Measurements from ENCODE around the gene PTPN20. TPM values are rescaled to one million over a fixed set of nuclear protein-coding genes. Genes with fewer than 3 reads are reported as not detected.

Gene PTPN20
- total and polyA plus RNA-seq, 11 donors, result 4.0 to 18.1 (median 13.3) TPM

- TF ChIP-seq POLR2A (IDR thresholded peaks at IDR 0.05), result no peak
- TF ChIP-seq, protein P1, sequence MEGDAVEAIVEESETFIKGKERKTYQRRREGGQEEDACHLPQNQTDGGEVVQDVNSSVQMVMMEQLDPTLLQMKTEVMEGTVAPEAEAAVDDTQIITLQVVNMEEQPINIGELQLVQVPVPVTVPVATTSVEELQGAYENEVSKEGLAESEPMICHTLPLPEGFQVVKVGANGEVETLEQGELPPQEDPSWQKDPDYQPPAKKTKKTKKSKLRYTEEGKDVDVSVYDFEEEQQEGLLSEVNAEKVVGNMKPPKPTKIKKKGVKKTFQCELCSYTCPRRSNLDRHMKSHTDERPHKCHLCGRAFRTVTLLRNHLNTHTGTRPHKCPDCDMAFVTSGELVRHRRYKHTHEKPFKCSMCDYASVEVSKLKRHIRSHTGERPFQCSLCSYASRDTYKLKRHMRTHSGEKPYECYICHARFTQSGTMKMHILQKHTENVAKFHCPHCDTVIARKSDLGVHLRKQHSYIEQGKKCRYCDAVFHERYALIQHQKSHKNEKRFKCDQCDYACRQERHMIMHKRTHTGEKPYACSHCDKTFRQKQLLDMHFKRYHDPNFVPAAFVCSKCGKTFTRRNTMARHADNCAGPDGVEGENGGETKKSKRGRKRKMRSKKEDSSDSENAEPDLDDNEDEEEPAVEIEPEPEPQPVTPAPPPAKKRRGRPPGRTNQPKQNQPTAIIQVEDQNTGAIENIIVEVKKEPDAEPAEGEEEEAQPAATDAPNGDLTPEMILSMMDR (IDR thresholded peaks at IDR 0.05), result no peak
- DNase-seq, result peak in 1 of 5 donors; percentile 75
- no peaks in the 10 kb centered on the region for H3K36me3 ChIP-seq
- no peak overlapping the region for H3K4me3 ChIP-seq
- H3K27ac ChIP-seq, result peak overlapping the region in 2 of 12 donors; percentile 14 to 43
- ATAC-seq, result peak in 2 of 4 donors; percentile 4 to 51
- 74 to 83% (median 75%) methylated on average over 15 to 16 of the region's 16 CpGs for WGBS, 4 donors
- intact Hi-C loops (cut with DNase I), result loop anchor here in 2 of 10 donors (5.0 to 10.0 kb wide), 2 partner anchors 290 to 292 kb away; no protein-coding TSS in a partner anchor
- H3K9me3 ChIP-seq, result peaks cover 0 to 8% (median 0%) of the 10 kb centered on the region in 12 donors
- H3K4me1 ChIP-seq, result peaks cover 0 to 9% (median 0%) of the 10 kb centered on the region in 12 donors
- no peaks in the 10 kb centered on the region for H3K27me3 ChIP-seq
These were observed 111.3 kb downstream of the PTPN20 start for GRCh38 chr10:47022311-47023131.

- no peaks in the 10 kb centered on the region for H3K27me3 ChIP-seq
- ATAC-seq (peak in 2 of 4 donors; percentile 11 to 15), DNase-seq (peak in 1 of 5 donors; percentile 10)
- 66 to 76% (median 68%) methylated on average over 17 of the region's 17 CpGs for WGBS, 4 donors
- H3K27ac ChIP-seq, result peak overlapping the region in 4 of 12 donors; percentile 14 to 43 (median 32)
- peaks cover 0 to 9% (median 0%) of the 10 kb centered on the region in 12 donors for H3K4me1 ChIP-seq
- H3K36me3 ChIP-seq, result no peaks in the 10 kb centered on the region
- H3K9me3 ChIP-seq, result peaks cover 0 to 8% (median 0%) of the 10 kb centered on the region in 12 donors
- TF ChIP-seq, protein P1 (IDR thresholded peaks at IDR 0.05), result no peak
- no peak for TF ChIP-seq POLR2A (IDR thresholded peaks at IDR 0.05)
- no peak overlapping the region for H3K4me3 ChIP-seq
- intact Hi-C loops (cut with DNase I), result loop anchor here in 9 of 10 donors (1.0 to 10.0 kb wide), 4 partner anchors 289 to 291 kb away; no protein-coding TSS in a partner anchor
These were observed 112.2 kb downstream of the PTPN20 start for GRCh38 chr10:47023237-47024045.

DNA sequence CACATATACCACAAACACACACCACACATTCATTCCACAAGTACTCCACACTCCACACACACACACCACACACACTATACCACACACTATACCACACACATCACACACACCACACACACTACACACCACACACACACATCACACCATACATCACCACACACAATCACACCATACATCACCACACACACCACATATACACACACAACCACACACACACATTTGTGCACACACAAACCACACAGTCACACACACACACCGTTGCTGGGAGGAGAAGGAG lies 112.8 kb downstream of the PTPN20 start:
- Histone ChIP-seq H3K36me3 (no peaks in the 10 kb centered on the region), H3K4me1 (peaks cover 0 to 9% (median 0%) of the 10 kb centered on the region in 12 donors), H3K27ac (no peak overlapping the region), H3K9me3 (peaks cover 0 to 8% (median 0%) of the 10 kb centered on the region in 12 donors), H3K27me3 (no peaks in the 10 kb centered on the region), H3K4me3 (no peak overlapping the region)
- 57 to 83% (median 77%) methylated on average over 1 of the region's 1 CpG for WGBS, 4 donors
- TF ChIP-seq, protein P1 (IDR thresholded peaks at IDR 0.05), result no peak
- TF ChIP-seq POLR2A (IDR thresholded peaks at IDR 0.05), result no peak
- intact Hi-C loops (cut with DNase I), result loop anchor here in 9 of 10 donors (1.0 to 10.0 kb wide), 4 partner anchors 288 to 291 kb away; no protein-coding TSS in a partner anchor
- DNase-seq (no peak), ATAC-seq (no peak)
